SH-SY5Y (cell line): Measurements from ENCODE around the gene NFATC2.

Experiments used
- GATA2 ChIP-seq: IDR thresholded peaks from 2 replicates; pipeline ENCODE4 v1.6.1; 2011; ENCODE audit warnings: mild to moderate bottlenecking, low read depth, low read length
- GATA3 ChIP-seq: IDR thresholded peaks from 2 replicates; pipeline ENCODE4 v1.6.1; 2011; ENCODE audit warnings: low read depth, mild to moderate bottlenecking, low read length, moderate library complexity

DNA sequence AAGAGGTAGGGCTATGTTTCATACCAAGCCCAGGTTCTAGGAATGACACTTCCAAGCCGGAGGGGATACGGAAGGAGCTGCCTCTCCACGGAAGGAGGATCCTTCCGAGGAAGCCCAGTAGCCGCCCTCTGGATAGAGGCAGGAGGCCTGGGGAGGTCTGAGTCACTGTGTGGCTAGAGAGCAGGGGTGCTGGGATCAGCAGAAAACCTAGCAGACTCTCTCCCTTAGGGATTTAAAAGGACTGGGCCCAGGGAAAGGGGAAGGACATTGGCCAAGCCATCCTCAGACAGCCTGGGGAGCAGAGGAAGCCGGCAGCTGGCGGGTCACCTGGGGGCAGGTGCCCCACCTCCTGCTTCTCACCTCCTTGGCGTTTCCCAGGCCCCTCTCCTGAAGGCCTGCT is 36.6 kb upstream of the NFATC2 start:
- TF ChIP-seq GATA2 (no peak), GATA3 (no peak)
